HL-60 (cell line): ENCODE results near the gene ABCA4.

Source experiments
- CTCF ChIP-seq: IDR thresholded peaks from one replicate; pipeline ENCODE4 v1.5.1; 2011; ENCODE audit warnings: low read length, control low read depth, inconsistent platforms; ENCODE audit not compliant: insufficient read depth
- GABPA ChIP-seq: IDR thresholded peaks from 2 replicates; pipeline ENCODE4 v1.6.1; 2012; ENCODE audit warnings: low read depth
- POLR2AphosphoS5 ChIP-seq: IDR thresholded peaks from 2 replicates; pipeline ENCODE4 v1.6.1; 2012; ENCODE audit warnings: low read depth
- SPI1 ChIP-seq: IDR thresholded peaks from 2 replicates; pipeline ENCODE4 v1.6.1; 2012; ENCODE audit warnings: low read depth, mild to moderate bottlenecking, borderline replicate concordance

GRCh38 chr1:93961906-93962305, 159.0 kb downstream of the ABCA4 start:
- TF ChIP-seq POLR2AphosphoS5 (no peak), CTCF (no peak), GABPA (no peak), SPI1 (no peak)
